SK-N-SH treated with all-trans-retinoic acid at 6 μM for 48 hours (cell line): ENCODE measurements around the gene TRNP1.
A peak's percentile ranks its signal among the peaks of the same experiment; 100 is the strongest.
"Not testable (repeated sequence)": the region's sequence is repeated elsewhere in the genome, so short reads cannot be mapped to it uniquely, and the experiment has no call there.

Experiments used
- ATAC-seq: fragments of 200-7000 bp; cut with Tn5 transposase; 3 replicates; pipeline ENCODE4 v1.9.1; 2020; ENCODE audit warnings: mild to moderate bottlenecking, moderate library complexity
- ARNTL ChIP-seq: fragments of 450-650 bp; formaldehyde crosslinking; IDR thresholded peaks from 2 replicates; pipeline ENCODE4 v1.5.0; 2020; ENCODE audit warnings: low read depth, mild to moderate bottlenecking, moderate library complexity, borderline replicate concordance
- BACH2 ChIP-seq: fragments of 250-450 bp; sonication (Bioruptor Pico); IDR thresholded peaks from 2 replicates; pipeline ENCODE4 v1.9.0; 2021; ENCODE audit warnings: mild to moderate bottlenecking, borderline replicate concordance
- ESRRG ChIP-seq: fragments of 250-450 bp; sonication (Bioruptor Pico); IDR thresholded peaks from 2 replicates; pipeline ENCODE4 v1.6.1; 2021; ENCODE audit warnings: mild to moderate bottlenecking
- GLIS3 ChIP-seq: fragments of 250-450 bp; sonication (Bioruptor Pico); IDR thresholded peaks from 2 replicates; pipeline ENCODE4 v1.5.0; 2020; ENCODE audit warnings: mild to moderate bottlenecking, moderate library complexity
- PPARA ChIP-seq: fragments of 250-450 bp; sonication (Bioruptor Pico); IDR thresholded peaks from 2 replicates; pipeline ENCODE4 v1.5.0; 2020; ENCODE audit warnings: mild to moderate bottlenecking, borderline replicate concordance
- RARB ChIP-seq: fragments of 250-450 bp; sonication (Bioruptor Pico); IDR thresholded peaks from 2 replicates; pipeline ENCODE4 v1.8.0; 2021; ENCODE audit warnings: mild to moderate bottlenecking, moderate library complexity
- TCF4 ChIP-seq: fragments of 250-450 bp; sonication (Bioruptor Pico); IDR thresholded peaks from 2 replicates; pipeline ENCODE4 v1.8.0; 2021; ENCODE audit warnings: mild to moderate bottlenecking, moderate library complexity, borderline replicate concordance
- ZC3H10 ChIP-seq: fragments of 250-450 bp; sonication (Bioruptor Pico); IDR thresholded peaks from 2 replicates; pipeline ENCODE4 v1.5.1; 2021; ENCODE audit warnings: mild to moderate bottlenecking, moderate library complexity
- ZFP3 ChIP-seq: fragments of 250-450 bp; sonication (Bioruptor Pico); IDR thresholded peaks from 2 replicates; pipeline ENCODE4 v1.5.0; 2020; ENCODE audit warnings: mild to moderate bottlenecking, moderate library complexity
- ZFP30 ChIP-seq: fragments of 450-650 bp; formaldehyde crosslinking; IDR thresholded peaks from 2 replicates; pipeline ENCODE4 v1.5.0; 2022; ENCODE audit warnings: mild to moderate bottlenecking, moderate library complexity
- ZNF565 ChIP-seq: fragments of 450-650 bp; formaldehyde crosslinking; conservative IDR thresholded peaks from 2 replicates; pipeline ENCODE4 v1.5.0; 2020; ENCODE audit warnings: low read depth, mild to moderate bottlenecking, moderate library complexity
- ZNF70 ChIP-seq: fragments of 450-650 bp; formaldehyde crosslinking; IDR thresholded peaks from 2 replicates; pipeline ENCODE4 v1.5.0; 2020; ENCODE audit warnings: mild to moderate bottlenecking, moderate library complexity
- ZNF8 ChIP-seq: fragments of 450-650 bp; formaldehyde crosslinking; IDR thresholded peaks from 2 replicates; pipeline ENCODE4 v1.5.0; 2020; ENCODE audit warnings: mild to moderate bottlenecking, moderate library complexity
- TF ChIP-seq, protein P1 (sequence below): fragments of 250-450 bp; sonication (Bioruptor Pico); IDR thresholded peaks from 2 replicates; pipeline ENCODE4 v1.8.0; 2020; ENCODE audit warnings: mild to moderate bottlenecking, moderate library complexity, borderline replicate concordance
- TF ChIP-seq, protein P2 (sequence below): fragments of 250-450 bp; sonication (Bioruptor Pico); IDR thresholded peaks from 2 replicates; pipeline ENCODE4 v1.5.1; 2020; ENCODE audit warnings: low read depth, mild to moderate bottlenecking, moderate library complexity
- TF ChIP-seq, protein P3 (sequence below): fragments of 250-450 bp; sonication (Bioruptor Pico); IDR thresholded peaks from 2 replicates; pipeline ENCODE4 v1.8.0; 2021; ENCODE audit warnings: low read depth, mild to moderate bottlenecking, moderate library complexity, borderline replicate concordance
- TF ChIP-seq, protein P4 (sequence below): fragments of 250-450 bp; sonication (Bioruptor Pico); IDR thresholded peaks from 2 replicates; pipeline ENCODE4 v1.5.0; 2020; ENCODE audit warnings: mild to moderate bottlenecking, moderate library complexity

Gene TRNP1

GRCh38 chr1:26993237-26994019 lies at the start of gene TRNP1:
Gene TRNP1 (plus strand): TSS chr1:26993692. CDS start chr1:26993787, 95 bp downstream.
- TF ChIP-seq BACH2 (CRISPR knock-in tag) (no peak), ZNF565 (CRISPR knock-in tag) (no peak)
- TF ChIP-seq, all 23 proteins: peak for 0
- ATAC-seq, result peak; percentile 33

DNA sequence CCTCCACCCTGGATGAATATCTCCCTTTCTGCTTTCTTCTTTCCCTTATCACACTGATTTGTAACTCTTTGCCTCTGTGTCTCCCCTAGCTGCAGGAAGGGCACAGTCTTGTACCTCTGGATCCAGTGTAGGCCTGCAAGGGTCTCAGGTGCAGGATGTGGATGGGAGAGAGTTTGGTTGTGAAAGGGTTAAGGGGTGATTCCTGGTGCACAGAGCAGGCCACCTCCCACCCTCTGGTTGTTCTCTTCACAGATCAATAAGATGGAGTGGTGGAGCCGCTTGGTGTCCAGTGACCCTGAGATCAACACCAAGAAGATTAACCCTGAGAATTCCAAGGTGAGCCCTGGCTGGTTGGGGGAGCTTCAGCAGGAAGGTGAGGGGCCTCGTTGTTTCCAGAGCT lies 48.4 kb upstream of the TRNP1 start:
- no peak for ATAC-seq
- no peak for TF ChIP-seq ZC3H10 (CRISPR knock-in tag)
- TF ChIP-seq ESRRG, result no peak
- no peak for TF ChIP-seq ZNF8 (CRISPR knock-in tag)
- TF ChIP-seq ZNF70 (CRISPR knock-in tag), result no peak
- no peak for TF ChIP-seq ARNTL
- TF ChIP-seq PPARA (CRISPR knock-in tag), result no peak
- TF ChIP-seq, protein P1, sequence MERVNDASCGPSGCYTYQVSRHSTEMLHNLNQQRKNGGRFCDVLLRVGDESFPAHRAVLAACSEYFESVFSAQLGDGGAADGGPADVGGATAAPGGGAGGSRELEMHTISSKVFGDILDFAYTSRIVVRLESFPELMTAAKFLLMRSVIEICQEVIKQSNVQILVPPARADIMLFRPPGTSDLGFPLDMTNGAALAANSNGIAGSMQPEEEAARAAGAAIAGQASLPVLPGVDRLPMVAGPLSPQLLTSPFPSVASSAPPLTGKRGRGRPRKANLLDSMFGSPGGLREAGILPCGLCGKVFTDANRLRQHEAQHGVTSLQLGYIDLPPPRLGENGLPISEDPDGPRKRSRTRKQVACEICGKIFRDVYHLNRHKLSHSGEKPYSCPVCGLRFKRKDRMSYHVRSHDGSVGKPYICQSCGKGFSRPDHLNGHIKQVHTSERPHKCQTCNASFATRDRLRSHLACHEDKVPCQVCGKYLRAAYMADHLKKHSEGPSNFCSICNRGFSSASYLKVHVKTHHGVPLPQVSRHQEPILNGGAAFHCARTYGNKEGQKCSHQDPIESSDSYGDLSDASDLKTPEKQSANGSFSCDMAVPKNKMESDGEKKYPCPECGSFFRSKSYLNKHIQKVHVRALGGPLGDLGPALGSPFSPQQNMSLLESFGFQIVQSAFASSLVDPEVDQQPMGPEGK, result no peak
- TF ChIP-seq, protein P2, sequence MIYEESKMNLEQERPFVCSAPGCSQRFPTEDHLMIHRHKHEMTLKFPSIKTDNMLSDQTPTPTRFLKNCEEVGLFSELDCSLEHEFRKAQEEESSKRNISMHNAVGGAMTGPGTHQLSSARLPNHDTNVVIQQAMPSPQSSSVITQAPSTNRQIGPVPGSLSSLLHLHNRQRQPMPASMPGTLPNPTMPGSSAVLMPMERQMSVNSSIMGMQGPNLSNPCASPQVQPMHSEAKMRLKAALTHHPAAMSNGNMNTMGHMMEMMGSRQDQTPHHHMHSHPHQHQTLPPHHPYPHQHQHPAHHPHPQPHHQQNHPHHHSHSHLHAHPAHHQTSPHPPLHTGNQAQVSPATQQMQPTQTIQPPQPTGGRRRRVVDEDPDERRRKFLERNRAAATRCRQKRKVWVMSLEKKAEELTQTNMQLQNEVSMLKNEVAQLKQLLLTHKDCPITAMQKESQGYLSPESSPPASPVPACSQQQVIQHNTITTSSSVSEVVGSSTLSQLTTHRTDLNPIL (CRISPR knock-in tag), result no peak
- TF ChIP-seq TCF4 (CRISPR knock-in tag), result no peak
- TF ChIP-seq RARB (CRISPR knock-in tag), result no peak
- TF ChIP-seq GLIS3, result no peak
- TF ChIP-seq ZFP30 (CRISPR knock-in tag), result no peak
- TF ChIP-seq ZFP3 (CRISPR knock-in tag), result no peak

DNA sequence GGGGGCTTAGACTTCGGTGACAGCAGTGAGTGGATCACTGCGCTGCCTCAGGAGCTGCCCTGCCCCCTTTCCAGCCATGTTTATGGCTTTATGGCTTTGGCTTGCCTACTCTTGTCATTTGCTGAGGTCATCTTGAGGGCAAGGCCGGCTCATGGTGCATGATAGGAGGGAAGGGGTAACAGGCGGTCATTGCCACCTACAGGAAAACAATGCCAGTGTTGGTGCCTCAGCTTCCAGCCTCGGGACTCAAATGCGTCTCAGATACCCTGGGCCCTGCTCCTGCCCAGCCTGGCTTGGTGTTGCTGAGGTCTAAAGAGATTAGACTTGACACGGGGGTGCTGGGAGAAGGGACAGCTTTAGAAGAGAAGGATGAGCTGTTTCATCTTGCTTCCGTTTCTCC lies 47.8 kb upstream of the TRNP1 start:
- TF ChIP-seq ZFP3 (CRISPR knock-in tag) (no peak), GLIS3 (no peak)
- no peak for ATAC-seq

- no peak for TF ChIP-seq PPARA (CRISPR knock-in tag)
- no peak for TF ChIP-seq RARB (CRISPR knock-in tag)
- no peak for ATAC-seq
These were observed 47.2 kb upstream of the TRNP1 start for GRCh38 chr1:26946270-26946669.

- ATAC-seq, result not testable (repeated sequence)
These were observed 44.8 kb upstream of the TRNP1 start for GRCh38 chr1:26948725-26949057.

DNA sequence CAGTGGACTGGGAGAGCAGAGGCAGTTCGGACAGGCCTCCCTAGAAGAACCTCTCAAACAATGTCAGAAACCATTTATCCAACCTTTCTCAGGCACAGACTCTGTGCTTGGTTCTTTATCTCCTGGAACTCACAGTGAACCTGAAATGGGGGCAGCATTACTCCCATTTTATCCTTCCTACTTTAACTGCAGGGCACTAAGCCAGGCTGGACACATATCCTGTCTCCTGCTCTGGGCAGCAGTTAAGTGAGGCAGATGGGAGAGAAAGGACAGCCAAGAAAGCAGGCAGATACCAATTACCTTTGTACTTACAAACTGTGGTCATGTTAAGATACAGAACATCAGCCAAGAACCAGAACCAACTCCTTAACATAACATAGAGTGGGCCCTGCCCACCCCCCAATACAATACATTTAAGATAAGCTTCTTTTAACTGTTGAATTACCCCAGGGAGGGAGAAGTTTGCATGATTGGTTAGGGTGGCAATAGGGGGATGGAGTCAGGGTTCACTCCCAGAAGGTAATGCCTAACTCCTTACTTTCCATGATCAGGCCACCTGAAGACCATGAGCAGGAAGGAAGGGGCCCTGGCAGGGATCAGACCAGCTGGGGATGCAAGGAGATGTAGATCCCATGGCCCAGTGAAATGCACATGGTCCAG lies 44.1 kb upstream of the TRNP1 start:
- peak; percentile 43 for ATAC-seq
- TF ChIP-seq ZNF565 (CRISPR knock-in tag) (no peak), ZFP30 (CRISPR knock-in tag) (no peak), RARB (CRISPR knock-in tag) (no peak)
- TF ChIP-seq, protein P3, sequence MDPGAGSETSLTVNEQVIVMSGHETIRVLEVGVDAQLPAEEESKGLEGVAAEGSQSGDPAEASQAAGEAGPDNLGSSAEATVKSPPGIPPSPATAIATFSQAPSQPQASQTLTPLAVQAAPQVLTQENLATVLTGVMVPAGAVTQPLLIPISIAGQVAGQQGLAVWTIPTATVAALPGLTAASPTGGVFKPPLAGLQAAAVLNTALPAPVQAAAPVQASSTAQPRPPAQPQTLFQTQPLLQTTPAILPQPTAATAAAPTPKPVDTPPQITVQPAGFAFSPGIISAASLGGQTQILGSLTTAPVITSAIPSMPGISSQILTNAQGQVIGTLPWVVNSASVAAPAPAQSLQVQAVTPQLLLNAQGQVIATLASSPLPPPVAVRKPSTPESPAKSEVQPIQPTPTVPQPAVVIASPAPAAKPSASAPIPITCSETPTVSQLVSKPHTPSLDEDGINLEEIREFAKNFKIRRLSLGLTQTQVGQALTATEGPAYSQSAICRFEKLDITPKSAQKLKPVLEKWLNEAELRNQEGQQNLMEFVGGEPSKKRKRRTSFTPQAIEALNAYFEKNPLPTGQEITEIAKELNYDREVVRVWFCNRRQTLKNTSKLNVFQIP (CRISPR knock-in tag), result no peak
- TF ChIP-seq, protein P2 (CRISPR knock-in tag), result no peak
- TF ChIP-seq, protein P4, sequence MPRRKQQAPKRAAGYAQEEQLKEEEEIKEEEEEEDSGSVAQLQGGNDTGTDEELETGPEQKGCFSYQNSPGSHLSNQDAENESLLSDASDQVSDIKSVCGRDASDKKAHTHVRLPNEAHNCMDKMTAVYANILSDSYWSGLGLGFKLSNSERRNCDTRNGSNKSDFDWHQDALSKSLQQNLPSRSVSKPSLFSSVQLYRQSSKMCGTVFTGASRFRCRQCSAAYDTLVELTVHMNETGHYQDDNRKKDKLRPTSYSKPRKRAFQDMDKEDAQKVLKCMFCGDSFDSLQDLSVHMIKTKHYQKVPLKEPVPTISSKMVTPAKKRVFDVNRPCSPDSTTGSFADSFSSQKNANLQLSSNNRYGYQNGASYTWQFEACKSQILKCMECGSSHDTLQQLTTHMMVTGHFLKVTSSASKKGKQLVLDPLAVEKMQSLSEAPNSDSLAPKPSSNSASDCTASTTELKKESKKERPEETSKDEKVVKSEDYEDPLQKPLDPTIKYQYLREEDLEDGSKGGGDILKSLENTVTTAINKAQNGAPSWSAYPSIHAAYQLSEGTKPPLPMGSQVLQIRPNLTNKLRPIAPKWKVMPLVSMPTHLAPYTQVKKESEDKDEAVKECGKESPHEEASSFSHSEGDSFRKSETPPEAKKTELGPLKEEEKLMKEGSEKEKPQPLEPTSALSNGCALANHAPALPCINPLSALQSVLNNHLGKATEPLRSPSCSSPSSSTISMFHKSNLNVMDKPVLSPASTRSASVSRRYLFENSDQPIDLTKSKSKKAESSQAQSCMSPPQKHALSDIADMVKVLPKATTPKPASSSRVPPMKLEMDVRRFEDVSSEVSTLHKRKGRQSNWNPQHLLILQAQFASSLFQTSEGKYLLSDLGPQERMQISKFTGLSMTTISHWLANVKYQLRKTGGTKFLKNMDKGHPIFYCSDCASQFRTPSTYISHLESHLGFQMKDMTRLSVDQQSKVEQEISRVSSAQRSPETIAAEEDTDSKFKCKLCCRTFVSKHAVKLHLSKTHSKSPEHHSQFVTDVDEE (CRISPR knock-in tag), result no peak
- TF ChIP-seq, protein P1, result no peak
